HepG2 (cell line): ENCODE data around the gene PML. TPM values are rescaled to one million over a fixed set of nuclear protein-coding genes. Genes with fewer than 3 reads are reported as not detected.

Experiments used
- BRF2 ChIP-seq: sonication (generic); formaldehyde crosslinking; IDR thresholded peaks from 2 replicates; pipeline ENCODE4 v1.8.1; 2022; ENCODE audit warnings: mild to moderate bottlenecking, missing genetic modification reagents
- ETS1 ChIP-seq: sonication (generic); formaldehyde crosslinking; IDR thresholded peaks from 2 replicates; pipeline ENCODE4 v1.4.0; 2020; ENCODE audit warnings: missing genetic modification reagents
- NR1H2 ChIP-seq: sonication (generic); formaldehyde crosslinking; IDR thresholded peaks from 2 replicates; pipeline ENCODE4 v1.8.1; 2022; ENCODE audit warnings: low read depth, missing genetic modification reagents, borderline replicate concordance
- SETDB1 ChIP-seq: sonication (generic); formaldehyde crosslinking; IDR thresholded peaks from 2 replicates; pipeline ENCODE4 v1.5.1; 2020; ENCODE audit warnings: missing genetic modification reagents, mild to moderate bottlenecking, borderline replicate concordance
- ZNF407 ChIP-seq: sonication (generic); formaldehyde crosslinking; IDR thresholded peaks from one replicate; pipeline ENCODE4 v1.5.1; 2020; ENCODE audit warnings: mild to moderate bottlenecking, missing genetic modification reagents; ENCODE audit errors: not compliant biosample characterization
- ZNF558 ChIP-seq: sonication (generic); formaldehyde crosslinking; IDR thresholded peaks from 2 replicates; pipeline ENCODE4 v1.9.0; 2022; ENCODE audit warnings: mild to moderate bottlenecking, missing genetic modification reagents, borderline replicate concordance
- ZNF703 ChIP-seq: sonication (generic); formaldehyde crosslinking; IDR thresholded peaks from 2 replicates; pipeline ENCODE4 v1.5.1; 2020; ENCODE audit warnings: missing genetic modification reagents, mild to moderate bottlenecking, moderate library complexity, borderline replicate concordance
- ZNF75D ChIP-seq: sonication (generic); formaldehyde crosslinking; IDR thresholded peaks from 2 replicates; pipeline ENCODE4 v1.8.1; 2023; ENCODE audit warnings: missing genetic modification reagents, mild to moderate bottlenecking, borderline replicate concordance
- polyA plus RNA-seq, 8 experiments: library from polyadenylated mRNA; depleted of rRNA in 3 of 8; stranded (reverse) in 7 of 8; unstranded in 1 of 8; fragments of >200 nt; fragmentation: Illumina TruSeq in 4 of 8; extraction: Trizol in 4 of 8; gene quantifications; 2 replicates each; pipeline versions ENCODE4 v1.2.1 to v1.2.3, GENCODE V29; 2011 to 2016; ENCODE audit warnings: low read depth in 4 of 8, missing spikeins in 1 of 8, mixed read lengths in 1 of 8; ENCODE audit not compliant: insufficient read depth in 1 of 8
- total RNA-seq, 5 experiments: library from RNA; depleted of rRNA; stranded (reverse); fragments of >200 nt; fragmentation: Illumina TruSeq; extraction: Trizol; gene quantifications; 2 replicates each; pipeline ENCODE4 v1.2.3, GENCODE V29; 2016; ENCODE audit warnings: low read depth in 1 of 5
- TF ChIP-seq, protein P1 (sequence below): IDR thresholded peaks from 2 replicates; pipeline ENCODE4 v1.6.1; 2016; ENCODE audit warnings: low read depth, control low read depth

The PML gene
- total and polyA plus RNA-seq, 2 of the 13 experiments (the other 11 are each of a cell fraction or from before 2014, with no cell fraction given): 2.9 to 3.9 TPM

DNA sequence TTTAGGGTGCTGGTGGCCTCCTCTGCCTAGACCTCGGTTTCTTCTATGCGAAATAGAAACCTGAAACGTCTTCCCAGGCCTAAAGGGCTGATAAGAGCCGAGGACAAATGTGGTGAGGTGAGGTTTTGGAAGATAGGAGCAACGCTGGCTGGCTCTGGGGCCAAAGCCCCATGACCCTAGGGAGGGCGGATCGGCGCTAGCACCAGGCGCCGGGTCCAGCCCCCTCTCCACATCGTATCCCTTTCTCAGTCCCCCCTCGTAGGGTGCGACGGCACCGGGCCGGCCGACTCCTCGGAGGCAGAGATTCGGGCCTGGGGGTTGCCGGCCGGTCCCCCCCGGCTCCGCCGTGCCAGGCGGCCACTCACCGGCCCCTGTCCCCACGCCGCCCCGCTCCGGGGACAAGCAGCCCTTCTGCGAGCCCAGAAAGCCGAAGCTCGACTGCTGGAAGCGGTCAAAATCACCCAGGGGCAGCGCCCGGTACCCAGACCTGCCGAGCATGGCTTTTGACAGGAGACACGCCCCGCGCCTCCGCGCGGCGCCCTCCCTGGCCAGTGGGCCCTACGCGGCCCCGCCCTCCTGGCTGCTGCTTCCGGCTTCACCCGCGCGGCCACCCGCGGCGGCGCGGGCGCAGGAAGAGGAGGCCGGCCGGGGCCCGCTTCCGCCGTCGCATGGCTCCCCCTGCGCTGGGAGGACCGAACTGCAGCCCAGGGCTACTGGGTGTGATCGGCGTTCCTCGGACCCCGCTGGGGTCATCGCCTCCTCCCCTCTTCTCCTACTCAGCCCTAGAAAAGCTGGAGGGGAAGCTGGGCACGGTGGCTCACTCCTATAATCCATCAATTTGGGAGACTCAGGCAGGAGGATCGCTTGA lies 2.6 kb upstream of the PML start, which contains the start of gene STOML1 (continued):
- TF ChIP-seq ZNF558 (no peak; the same call in 1 of the 2 replicates), ZNF703 (CRISPR knock-in tag) (no peak), ZNF407 (CRISPR knock-in tag) (no peak), SETDB1 (CRISPR knock-in tag) (no peak), ZNF75D (CRISPR knock-in tag) (no peak), ETS1 (CRISPR knock-in tag) (no peak), NR1H2 (CRISPR knock-in tag) (0 out of 2 replicates have a peak, but pooled peaks have one; percentile 17), BRF2 (CRISPR knock-in tag) (no peak)
- TF ChIP-seq, protein P1, sequence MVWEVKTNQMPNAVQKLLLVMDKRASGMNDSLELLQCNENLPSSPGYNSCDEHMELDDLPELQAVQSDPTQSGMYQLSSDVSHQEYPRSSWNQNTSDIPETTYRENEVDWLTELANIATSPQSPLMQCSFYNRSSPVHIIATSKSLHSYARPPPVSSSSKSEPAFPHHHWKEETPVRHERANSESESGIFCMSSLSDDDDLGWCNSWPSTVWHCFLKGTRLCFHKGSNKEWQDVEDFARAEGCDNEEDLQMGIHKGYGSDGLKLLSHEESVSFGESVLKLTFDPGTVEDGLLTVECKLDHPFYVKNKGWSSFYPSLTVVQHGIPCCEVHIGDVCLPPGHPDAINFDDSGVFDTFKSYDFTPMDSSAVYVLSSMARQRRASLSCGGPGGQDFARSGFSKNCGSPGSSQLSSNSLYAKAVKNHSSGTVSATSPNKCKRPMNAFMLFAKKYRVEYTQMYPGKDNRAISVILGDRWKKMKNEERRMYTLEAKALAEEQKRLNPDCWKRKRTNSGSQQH (CRISPR knock-in tag): no peak
